ENCODE results near the gene CFAP97. TPM values are rescaled to one million over a fixed set of nuclear protein-coding genes. Genes with fewer than 3 reads are reported as not detected.
"Not testable (repeated sequence)": the region's sequence is repeated elsewhere in the genome, so short reads cannot be mapped to it uniquely, and the experiment has no call there.

The CFAP97 gene
- total RNA-seq, 2 donors from 2014 or later, result 14.1 to 15.1 TPM

GRCh38 chr4:185202984-185203485 lies 765 bp downstream of the CFAP97 start:
- peaks cover 0 to 28% of the 10 kb centered on the region in 2 donors for H3K4me1 ChIP-seq
- H3K36me3 ChIP-seq, result no peaks in the 10 kb centered on the region
- TF ChIP-seq, protein P1, sequence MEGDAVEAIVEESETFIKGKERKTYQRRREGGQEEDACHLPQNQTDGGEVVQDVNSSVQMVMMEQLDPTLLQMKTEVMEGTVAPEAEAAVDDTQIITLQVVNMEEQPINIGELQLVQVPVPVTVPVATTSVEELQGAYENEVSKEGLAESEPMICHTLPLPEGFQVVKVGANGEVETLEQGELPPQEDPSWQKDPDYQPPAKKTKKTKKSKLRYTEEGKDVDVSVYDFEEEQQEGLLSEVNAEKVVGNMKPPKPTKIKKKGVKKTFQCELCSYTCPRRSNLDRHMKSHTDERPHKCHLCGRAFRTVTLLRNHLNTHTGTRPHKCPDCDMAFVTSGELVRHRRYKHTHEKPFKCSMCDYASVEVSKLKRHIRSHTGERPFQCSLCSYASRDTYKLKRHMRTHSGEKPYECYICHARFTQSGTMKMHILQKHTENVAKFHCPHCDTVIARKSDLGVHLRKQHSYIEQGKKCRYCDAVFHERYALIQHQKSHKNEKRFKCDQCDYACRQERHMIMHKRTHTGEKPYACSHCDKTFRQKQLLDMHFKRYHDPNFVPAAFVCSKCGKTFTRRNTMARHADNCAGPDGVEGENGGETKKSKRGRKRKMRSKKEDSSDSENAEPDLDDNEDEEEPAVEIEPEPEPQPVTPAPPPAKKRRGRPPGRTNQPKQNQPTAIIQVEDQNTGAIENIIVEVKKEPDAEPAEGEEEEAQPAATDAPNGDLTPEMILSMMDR (IDR thresholded peaks at IDR 0.05), result no peak
- H3K4me3 ChIP-seq, result peak overlapping the region; percentile 70 to 75
- no peaks in the 10 kb centered on the region for H3K9me3 ChIP-seq
- peak overlapping the region; percentile 96 to 98 for H3K27ac ChIP-seq
- no peak for DNase-seq (ENCODE audit: low spot score)
- no peaks in the 10 kb centered on the region for H3K27me3 ChIP-seq

DNA sequence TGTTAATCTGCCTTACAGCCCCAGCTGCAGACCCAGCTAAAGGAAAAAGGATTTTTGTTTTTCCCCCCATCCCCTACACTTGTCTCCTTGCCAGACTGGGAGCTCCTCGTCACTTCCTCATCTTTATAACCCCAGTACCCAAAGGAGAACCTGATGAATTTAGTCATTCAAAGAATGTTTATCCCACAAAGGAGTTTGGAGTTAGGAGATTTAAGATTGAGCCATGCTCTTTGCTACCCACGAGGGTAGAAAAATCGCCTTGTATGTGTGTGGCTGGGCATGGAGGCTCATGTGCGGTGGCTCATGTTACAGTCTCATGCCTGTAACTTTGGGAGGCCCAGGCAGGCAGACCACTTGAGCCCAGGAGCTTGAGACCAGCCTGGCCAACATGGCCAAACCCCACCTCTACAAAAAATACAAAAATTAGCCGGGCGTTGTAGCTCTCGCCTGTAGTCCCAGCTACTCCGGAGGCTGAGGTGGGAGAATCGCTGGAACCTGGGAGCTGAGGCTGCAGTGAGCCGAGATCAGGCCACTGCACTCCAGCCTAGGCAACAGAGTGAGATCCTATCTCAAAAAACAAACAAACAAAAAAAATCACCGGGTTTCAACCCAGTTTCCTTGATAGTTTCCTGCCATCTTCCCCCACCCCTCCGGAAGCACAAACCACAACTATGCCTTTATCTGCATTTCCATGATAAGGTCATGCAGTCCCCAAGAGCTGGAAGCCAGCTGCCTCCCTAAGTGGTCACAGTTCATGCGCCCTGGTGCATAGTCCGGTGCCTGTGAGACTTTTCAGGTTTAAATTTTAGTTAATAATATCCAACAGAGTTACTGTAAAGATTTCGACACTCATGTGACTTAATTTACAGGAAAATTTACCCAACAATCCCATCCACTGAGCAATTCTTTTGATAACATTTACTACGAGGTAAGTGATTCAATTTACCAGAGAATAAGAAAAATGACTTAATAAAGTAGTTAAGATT lies 1.5 kb downstream of the CFAP97 start:
- no peaks in the 10 kb centered on the region for H3K9me3 ChIP-seq
- TF ChIP-seq, protein P1 (IDR thresholded peaks at IDR 0.05), result no peak
- H3K4me3 ChIP-seq, result peak overlapping the region in 1 of 2 donors; percentile 75

DNA sequence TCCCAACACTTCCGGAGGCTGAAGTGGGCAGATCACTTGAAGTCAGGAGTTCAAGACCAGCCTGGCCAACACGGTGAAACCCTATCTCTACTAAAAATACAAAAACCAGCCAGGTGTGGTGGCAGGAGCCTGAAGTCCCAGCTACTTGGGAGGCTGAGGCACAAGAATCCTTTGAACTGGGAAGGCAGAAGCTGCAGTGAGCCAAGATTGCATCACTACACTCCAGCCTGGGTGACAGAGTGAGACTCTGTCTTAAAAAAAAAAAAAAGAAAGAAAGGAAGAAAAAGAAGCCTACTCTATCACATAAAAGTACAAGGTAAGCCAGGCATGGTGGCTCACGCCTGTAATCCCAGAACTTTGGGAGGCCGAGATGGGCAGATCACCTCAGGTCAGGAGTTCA lies 5.6 kb downstream of the CFAP97 start:
- H3K27me3 ChIP-seq; DNase-seq (ENCODE audit: low spot score); H3K9me3 ChIP-seq; H3K36me3 ChIP-seq; H3K4me3 ChIP-seq; H3K27ac ChIP-seq: not testable (repeated sequence)
- peaks cover 0 to 14% of the 10 kb centered on the region in 2 donors for H3K4me1 ChIP-seq

More for the DNA sequence above, 1.5 kb downstream of the CFAP97 start:
- no peaks in the 10 kb centered on the region for H3K36me3 ChIP-seq
- peaks cover 0 to 28% of the 10 kb centered on the region in 2 donors for H3K4me1 ChIP-seq
- no peaks in the 10 kb centered on the region for H3K27me3 ChIP-seq
- no peak for DNase-seq (ENCODE audit: low spot score)
- peak overlapping the region; percentile 96 to 98 for H3K27ac ChIP-seq

DNA sequence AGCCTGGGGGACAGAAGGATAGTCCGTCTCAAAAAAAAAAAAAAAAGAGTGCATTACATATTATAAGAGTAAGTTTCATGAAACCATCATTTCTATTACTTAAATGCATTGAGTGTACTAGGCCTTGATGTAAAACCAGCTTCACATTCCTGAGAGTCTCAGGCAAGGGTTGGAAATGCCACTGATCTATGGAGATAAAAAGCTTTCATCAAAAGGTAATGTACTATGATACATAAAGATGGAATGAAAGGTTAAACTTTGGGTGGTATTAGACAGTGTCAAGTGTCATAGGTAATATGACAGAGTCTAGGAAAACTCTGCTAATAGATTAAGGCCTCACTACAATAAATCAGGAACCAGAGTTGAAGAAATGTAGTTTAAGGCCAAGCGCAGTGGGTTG lies 7.4 kb downstream of the CFAP97 start:
- TF ChIP-seq, protein P1 (IDR thresholded peaks at IDR 0.05), result no peak

DNA sequence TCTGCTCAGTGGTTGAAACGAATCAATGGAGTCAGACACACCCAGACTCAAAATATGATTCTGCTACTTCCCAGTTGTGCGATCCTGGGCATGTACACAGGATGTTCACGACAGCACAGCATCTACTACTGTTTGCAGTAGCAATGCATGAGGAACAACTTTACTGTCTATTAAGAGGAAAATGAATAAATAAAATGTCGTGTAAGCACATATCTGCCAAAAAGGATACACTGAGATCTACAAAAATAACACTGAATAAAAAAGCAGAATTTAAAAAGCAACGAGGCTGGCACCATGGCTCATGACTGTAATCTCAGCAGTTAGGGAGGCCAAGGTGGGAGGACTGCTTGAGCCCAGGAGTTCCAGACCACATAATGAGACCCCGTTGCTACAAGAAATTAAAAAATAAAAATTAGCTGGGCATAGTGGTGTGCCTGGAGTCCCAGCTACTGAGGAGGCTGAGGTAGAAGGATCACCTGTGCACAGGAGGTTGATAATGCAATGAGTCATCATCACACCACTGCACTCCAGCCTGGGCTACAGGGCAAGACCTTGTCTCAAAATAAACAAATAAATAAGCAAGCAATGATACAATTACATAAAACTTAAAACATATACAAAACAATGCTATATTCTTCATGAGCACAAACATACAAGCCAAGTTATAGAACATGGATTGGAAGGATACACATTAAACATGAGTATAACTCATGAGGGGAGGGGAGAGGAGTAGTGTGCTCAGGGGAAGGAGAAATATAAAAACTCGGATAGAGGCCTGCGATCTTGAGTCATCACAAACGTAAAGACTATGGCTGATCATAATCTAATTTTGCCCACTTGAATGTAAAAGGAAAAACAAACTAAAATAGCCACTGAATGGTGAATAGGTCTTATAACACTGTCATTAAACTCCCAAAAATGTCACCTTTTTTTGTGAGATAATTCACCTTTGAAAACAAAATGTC lies 8.6 kb downstream of the CFAP97 start:
- no peak for DNase-seq (ENCODE audit: low spot score)
- no peaks in the 10 kb centered on the region for H3K4me1 ChIP-seq
- no peaks in the 10 kb centered on the region for H3K36me3 ChIP-seq
- no peak overlapping the region for H3K27ac ChIP-seq
- no peaks in the 10 kb centered on the region for H3K9me3 ChIP-seq
- TF ChIP-seq, protein P1 (IDR thresholded peaks at IDR 0.05), result no peak
- no peaks in the 10 kb centered on the region for H3K27me3 ChIP-seq
- H3K4me3 ChIP-seq, result no peak overlapping the region

More for the DNA sequence above, 7.4 kb downstream of the CFAP97 start:
- Histone ChIP-seq H3K36me3 (no peaks in the 10 kb centered on the region), H3K9me3 (no peaks in the 10 kb centered on the region), H3K27ac (no peak overlapping the region), H3K4me3 (no peak overlapping the region), H3K4me1 (no peaks in the 10 kb centered on the region), H3K27me3 (no peaks in the 10 kb centered on the region)
- DNase-seq (ENCODE audit: low spot score), result no peak

Data from right atrium auricular region (tissue), 2 donors.